ENCODE data around the gene RPLP1.

GRCh38 chr15:69482686-69483256, 30.2 kb downstream of the RPLP1 start:
- TF ChIP-seq POLR2AphosphoS5 (IDR thresholded peaks at IDR 0.05; ENCODE audit: borderline replicate concordance, low read depth, low read length) (no peak), EZH2 (IDR thresholded peaks at IDR 0.05) (no peak)

Measured in SK-N-MC (cell line).